ENCODE data around the gene EFHC1.

GRCh38 chr6:52531396-52531795, 111.3 kb downstream of the EFHC1 start:
- TF ChIP-seq, protein P1, sequence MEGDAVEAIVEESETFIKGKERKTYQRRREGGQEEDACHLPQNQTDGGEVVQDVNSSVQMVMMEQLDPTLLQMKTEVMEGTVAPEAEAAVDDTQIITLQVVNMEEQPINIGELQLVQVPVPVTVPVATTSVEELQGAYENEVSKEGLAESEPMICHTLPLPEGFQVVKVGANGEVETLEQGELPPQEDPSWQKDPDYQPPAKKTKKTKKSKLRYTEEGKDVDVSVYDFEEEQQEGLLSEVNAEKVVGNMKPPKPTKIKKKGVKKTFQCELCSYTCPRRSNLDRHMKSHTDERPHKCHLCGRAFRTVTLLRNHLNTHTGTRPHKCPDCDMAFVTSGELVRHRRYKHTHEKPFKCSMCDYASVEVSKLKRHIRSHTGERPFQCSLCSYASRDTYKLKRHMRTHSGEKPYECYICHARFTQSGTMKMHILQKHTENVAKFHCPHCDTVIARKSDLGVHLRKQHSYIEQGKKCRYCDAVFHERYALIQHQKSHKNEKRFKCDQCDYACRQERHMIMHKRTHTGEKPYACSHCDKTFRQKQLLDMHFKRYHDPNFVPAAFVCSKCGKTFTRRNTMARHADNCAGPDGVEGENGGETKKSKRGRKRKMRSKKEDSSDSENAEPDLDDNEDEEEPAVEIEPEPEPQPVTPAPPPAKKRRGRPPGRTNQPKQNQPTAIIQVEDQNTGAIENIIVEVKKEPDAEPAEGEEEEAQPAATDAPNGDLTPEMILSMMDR (optimal IDR thresholded peaks at IDR 0.05 in 1 of 3, IDR thresholded peaks at IDR 0.05 in 1 of 3, conservative IDR thresholded peaks at IDR 0.05 in 1 of 3; ENCODE audit: extremely low read depth in 1 of 3, insufficient read depth in 2 of 3, low read length in 3 of 3): no peak
- no peak for TF ChIP-seq EZH2 (IDR thresholded peaks at IDR 0.05; ENCODE audit: low read length)

All from keratinocyte (primary cell).